ENCODE results near the gene PPM1F.
"Not testable (repeated sequence)": the region's sequence is repeated elsewhere in the genome, so short reads cannot be mapped to it uniquely, and the experiment has no call there.

Gene PPM1F

DNA sequence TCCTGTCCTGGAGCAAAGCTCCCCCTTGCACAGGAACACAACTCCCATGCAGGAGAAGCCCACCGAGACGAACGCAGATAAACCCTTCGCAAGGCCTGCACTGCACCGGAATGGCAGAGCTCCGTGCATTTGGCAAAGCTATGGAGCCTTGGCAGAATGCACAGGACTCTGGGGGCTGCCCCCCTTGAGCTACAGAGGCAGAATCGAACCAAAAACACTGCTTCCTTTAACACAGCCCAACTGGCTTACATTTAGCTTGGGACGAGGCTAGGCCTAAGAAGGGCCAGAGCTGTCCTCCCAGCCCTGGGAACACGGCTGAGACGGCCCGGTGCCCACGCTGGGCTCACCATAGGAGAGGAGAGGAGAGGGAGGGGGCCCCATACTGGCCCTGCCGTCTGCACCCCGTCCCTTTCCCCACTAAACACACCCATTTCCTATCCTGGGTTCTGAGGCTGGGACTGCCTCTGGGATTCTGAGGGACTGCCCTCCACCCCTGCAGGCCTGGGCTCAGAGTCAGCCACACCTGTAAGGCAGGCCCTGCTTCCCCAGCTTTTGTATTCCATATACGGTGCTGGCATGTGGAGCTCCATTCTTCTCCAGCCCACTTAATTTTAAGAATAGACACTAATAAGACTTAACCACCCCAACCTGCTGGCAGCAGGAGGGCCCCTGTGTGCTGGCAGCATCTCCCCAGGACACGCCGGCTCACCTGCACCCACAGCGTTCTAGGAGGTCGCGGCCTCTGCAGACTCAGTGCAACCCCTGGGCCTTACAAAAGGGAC, 32.9 kb downstream of the PPM1F start:
- DNase-seq (ENCODE audit: low read depth) = no peak

DNA sequence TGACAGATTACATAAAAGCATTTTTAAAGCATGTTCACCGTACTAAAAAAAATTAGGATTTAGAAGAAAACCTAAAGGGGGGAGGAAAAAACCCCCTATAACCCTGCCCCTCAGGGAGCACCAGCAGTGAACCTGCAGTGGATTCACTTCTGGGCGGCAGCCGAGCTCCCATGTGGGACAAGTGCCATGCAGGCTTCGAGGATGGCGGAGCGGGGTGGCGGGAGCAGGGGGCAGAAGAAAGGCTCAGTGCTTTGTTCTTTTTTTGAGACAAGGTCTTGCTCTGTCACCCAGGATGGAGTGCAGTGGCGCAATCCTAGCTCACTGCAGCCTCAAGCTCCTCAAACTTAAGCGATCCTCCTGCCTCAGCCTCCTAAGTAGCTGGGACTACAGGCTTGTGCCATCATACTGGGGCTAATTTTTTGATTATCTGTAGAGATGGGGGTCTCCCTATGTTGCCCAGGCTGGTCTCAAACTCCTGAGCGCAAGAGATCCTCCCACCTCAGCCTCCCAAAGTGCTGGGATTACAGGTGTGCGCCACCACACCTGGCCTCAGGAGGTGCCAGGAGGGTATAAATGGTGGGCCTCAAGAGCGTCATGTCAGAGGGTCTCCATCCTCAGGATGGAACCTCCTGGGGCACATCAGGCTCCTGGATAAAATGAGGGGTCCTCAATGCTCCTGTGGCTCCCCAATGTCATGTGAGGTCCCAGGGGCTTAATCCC, 34.0 kb downstream of the PPM1F start:
- no peak for DNase-seq (ENCODE audit: low read depth)

DNA sequence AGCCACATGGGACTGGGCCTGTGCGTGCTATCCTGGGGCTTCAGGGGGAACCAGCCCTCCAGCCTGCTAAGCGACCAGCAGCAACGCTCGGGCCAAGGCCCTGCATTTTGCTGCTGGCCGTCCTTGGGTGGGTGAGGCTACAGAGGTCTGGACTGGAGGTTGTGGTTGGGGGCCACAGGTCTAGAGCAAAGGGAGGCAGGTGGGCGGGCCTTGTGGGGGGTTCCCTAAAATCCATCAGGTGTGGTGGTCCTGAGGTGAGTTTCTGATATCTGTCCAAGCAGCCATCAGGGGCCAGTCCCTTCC, 34.7 kb downstream of the PPM1F start:
- DNase-seq (ENCODE audit: low read depth) = no peak

DNA sequence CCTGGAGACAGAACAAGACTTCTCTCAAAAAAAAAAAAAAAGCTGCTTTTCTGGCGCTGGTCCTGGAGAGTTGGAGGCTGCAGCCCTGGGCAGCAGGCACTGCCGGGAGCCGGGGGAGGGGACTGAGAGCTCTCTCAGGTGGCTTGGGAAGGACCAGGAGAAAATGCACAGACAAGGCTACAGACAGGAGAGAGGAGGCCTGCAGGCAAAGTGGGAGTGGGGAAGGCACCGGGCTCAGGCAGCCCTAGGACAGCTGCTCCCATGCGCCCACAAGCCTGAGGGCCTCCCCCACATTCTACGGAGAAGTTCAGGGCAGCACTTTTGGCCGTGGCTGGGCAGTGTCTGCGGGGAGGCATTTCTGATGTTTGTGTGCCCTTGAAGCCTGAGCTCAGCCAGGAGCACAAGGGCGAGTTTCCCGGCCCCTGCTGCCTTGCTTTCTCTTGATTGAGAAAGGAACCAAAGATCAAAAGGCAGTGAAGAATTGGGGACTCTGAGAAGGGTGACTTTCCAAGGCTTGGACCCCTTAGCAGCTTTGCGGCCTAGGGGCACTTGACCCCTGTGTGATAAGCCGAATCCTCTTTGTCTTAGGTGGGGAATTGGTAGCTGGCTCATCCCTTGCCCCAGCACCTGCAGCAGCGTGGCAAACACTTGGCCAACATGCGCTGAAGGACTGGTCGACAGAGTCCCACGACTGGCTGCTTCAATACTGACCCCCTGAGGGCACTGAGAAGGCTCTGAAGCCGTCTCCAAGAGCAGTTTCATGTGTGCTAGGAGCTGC, 35.3 kb downstream of the PPM1F start:
- DNase-seq (ENCODE audit: low read depth) = no peak

DNA sequence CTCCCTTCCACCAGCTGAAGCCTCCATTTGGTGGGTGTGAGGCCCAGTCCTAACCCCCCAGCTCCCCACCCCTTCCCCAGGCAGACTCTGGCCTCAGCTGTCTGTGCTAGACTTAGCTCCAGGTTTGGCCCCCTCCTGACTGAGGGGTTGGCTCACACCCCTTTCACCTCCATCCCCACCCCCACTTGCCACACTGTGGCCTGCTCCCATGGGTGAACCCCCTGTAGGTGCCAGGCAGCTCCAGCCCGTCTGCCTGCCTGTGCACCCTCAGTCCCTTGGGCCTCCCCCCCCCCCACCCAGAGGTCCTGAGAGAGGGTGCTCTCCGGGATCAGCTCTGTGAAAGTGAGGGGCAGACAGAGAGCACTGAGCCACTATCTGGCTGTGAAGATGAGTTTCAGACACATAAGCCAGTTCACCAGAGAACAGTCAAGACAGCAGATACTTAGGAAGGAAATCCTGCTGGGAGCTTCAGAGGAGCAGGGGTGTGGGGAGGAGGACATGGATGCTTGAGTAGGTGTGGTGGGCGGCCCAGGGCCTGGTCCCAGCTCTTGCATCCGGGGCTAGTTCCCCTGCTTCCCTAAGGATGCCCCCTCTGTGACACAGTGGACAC, 36.2 kb downstream of the PPM1F start:
- DNase-seq (ENCODE audit: low read depth) = no peak

DNA sequence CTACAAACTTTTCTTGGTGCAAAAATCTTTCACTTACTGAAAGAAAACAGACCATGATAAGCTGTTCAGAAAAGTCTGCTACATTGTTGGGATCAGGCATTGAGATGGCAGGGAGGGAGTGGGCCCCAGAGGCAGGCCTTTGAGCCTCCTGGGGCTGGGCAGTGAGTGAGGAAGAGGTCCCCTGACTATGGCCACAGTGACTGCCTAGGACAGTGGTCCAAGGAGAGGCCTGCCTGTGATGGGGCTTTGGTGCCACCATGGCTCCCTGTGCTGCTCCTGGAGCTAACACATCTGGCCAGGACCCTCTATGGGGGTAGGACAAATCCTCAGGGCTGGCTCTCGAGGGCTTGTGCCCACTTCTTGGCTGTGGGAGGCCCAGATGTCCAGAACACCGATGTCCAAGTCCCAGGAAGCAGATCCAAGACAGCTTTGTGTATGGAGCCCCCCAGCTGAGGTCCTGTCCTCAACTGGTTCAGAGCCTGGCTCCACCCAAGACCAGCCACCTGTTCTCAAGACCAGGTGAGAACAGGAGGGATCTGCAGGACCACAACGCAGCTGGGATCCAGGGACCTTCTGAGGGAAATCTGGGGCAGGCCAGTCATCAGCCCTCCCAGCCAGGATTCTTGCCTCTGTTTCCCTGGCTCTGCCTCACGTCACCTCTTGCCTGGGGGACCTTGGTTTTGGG, 36.9 kb downstream of the PPM1F start:
- DNase-seq (ENCODE audit: low read depth) = no peak

DNA sequence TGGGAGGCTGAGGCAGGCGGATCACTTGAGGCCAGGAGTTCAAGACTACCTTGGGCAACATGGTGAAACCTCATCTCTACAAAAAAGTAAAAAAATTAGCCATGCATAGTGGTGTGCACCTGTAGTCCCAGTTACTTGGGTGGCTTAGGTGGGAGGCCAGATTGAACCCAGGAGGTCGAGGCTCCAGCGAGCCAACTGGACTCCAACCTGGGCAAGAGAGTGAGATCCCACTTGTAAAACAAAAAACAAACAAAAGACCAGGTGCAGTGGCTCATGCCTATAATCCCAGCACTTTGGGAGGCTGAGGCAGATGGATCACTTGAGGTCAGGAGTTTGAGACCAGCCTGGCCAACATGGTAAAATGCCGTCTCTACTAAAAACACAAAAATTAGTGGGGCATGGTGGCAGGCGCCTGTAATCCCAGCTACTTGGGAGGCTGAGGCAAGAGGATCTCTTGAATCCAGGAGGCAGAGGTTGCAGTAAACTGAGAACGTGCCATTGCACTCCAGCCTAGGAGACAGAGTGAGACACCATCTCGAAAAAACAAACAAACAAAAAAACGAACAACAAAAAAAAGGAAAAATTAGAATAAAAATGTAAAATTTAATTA, 38.5 kb downstream of the PPM1F start:
- DNase-seq (ENCODE audit: low read depth) = not testable (repeated sequence)

DNA sequence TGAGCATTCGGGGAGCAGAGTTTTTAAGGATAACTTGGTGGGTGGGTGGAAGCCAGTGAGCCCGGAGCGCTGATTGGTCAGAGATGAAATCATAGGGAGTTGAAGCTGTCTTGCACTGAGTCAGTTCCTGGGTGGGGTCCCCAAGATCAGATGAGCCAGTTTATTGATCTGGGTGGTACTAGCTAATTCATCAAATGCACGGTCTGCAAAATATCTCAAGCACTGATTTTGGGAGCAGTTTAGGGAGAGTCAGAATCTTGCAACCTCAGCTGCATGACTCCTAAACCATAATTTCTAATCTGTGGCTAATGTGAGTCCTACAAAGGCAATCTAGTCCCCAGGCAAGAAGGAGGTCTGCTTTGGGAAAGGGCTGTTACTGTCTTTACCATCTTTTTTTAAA, 42.3 kb downstream of the PPM1F start:
- DNase-seq (ENCODE audit: low read depth) = not testable (repeated sequence)

DNA sequence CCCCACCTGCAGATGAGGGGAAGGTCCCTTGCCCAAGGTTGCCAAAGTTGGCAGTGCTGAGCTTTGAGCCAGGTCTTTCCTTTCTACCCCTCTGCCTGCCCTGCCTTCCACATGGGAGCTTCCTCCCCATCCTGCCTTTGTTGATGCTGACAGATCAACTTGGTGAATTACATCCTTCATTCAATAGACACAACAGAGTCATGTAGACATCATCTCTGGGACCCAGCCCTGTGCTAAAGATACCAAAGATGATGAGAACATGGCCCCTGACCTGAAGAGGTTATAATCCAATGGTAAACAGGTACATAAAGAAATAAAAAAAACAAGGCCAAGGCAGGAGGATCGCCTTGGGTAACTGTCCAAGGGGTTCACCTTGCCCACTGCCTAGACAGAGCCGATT, 42.8 kb downstream of the PPM1F start:
- no peak for DNase-seq (ENCODE audit: low read depth)

DNA sequence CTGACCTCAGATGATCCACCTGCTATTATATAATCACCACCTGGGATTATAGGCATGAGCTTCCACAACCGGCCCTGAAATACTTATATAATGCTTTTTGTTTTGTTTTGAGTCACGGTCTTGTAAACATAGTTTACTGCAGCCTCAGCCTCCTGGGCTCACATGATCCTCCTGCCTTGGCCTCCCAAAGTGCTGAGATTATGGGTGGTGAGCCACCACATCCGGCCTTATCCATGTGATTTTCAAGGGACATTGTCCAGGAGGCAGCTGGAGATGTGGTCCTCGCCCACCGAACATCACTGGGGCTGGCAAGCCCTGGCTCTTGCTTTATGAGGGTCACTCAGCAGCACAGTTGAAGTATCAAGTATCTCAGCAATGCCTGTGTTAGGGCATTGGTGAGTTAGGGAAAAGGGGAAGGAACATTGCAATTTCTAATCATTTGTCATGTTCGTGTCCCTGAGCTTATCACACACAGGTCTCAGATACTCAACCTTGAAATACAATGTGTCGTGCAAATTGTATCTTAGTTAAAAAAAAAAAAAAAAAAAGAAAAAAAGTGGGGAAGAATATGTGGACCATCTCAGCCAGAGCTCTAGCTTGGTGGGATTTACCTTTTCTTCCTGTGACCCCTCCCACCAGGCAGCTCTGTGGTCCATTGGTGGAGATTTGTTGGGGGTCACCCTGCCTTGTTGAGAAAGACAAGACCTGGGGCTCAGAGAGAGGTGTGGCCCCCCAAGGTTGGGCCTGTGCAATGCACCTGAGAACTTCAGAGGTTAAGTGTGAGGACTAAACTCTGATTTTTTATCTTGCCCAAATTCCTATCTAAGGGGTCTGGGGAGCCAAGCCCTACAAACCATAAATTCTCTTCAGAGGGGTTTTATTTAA, 44.8 kb downstream of the PPM1F start:
- no peak for DNase-seq (ENCODE audit: low read depth)

DNA sequence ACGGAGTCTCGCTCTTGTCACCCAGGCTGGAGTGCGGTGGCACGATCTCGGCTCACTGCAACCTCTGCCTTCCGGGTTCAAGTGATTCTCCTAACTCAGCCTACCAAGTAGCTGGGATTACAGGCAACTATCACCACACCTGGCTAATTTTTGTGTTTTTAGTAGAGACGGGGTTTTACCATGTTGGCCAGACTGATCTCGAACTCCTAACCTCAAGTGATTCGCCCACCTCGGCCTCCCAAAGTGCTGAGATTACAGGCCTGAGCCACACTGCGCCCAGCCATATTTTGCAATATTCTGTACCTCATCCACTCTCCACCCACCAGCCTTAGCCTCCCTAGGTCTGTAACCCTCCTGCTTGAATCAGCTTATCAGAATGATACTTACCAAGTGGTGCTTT, 47.4 kb downstream of the PPM1F start:
- not testable (repeated sequence) for DNase-seq (ENCODE audit: low read depth)

DNA sequence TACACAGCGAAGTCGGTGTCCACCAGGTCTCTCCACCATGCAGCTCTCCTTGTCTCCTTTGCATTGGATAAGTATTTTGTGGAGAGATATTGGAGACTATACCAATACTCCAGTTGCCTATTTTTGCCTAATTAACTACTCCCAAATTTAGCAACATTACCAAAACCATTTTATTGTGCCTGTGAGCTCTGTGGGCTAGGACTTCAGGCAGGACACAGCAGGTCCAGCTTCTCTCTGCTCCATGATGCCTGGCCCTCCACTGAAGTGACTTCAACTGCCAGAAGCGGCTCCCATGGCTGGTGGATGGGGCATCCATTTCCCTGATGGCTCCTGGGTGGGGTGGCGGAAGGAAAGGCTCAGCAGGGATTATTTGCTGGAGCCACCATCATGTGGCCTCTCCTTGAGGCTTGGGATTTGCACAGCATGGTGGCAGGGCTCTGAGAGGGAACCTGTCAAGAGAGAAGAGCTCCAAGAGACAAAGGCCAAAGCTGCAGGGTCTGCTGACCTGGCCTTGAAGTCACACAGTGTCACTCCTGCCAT, 48.3 kb downstream of the PPM1F start:
- DNase-seq (ENCODE audit: low read depth) = no peak

DNA sequence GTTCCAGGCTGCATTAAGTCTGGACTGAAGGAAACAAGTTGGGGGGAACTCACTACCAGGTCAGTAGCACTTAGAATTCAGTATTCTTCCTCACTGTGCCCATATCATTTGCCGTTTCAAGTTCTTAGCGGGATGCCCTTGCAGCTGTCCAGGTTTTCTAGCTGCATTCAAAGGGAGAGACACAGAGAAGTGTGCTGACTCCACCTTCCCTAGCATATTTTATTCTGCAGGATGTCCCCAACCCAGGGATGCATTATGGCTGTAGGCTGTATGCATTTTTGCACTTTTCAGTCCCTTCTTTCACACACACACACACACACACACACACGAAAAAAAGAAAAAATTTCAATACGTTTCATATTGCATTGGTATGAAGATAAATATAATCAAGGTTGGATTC, 49.4 kb downstream of the PPM1F start:
- DNase-seq (ENCODE audit: low read depth) = no peak

DNA sequence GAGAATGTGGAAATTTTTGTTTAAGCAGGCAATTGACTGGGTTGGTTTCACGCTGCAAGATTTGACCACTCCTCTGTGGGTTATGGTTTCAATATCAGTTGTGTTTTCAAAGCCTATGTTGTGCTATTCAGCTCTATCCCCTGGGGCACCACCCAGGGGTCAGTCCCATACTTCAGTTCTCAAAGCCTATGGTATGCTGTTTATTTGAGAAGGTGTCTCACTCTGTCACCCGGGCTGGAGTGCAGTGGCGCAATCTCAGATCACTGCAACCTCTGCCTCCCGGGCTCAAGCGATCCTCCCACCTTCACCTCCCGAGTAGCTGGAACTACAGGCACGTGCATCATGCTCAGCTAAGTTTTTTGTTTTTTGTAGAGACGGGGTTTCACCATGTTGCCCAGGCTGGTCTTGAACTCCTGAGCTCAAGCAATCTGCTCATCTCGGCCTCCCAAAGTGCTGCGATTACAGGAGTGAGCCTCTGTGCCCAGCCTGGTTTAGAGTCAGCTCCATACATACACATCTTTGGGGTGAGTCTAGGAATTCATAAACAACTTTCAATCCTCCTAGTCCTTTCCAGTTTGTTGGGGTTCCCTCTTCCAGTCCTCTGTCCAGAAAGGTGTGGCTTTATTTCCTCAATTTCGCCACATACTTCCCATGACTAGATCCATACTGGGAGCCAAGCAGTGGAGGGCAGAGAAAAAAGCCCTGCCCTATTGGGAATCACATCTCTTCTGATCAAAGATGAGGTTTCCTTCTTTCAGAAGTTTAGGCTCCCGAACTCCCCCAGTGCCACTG, 50.2 kb downstream of the PPM1F start:
- no peak for DNase-seq (ENCODE audit: low read depth)

DNA sequence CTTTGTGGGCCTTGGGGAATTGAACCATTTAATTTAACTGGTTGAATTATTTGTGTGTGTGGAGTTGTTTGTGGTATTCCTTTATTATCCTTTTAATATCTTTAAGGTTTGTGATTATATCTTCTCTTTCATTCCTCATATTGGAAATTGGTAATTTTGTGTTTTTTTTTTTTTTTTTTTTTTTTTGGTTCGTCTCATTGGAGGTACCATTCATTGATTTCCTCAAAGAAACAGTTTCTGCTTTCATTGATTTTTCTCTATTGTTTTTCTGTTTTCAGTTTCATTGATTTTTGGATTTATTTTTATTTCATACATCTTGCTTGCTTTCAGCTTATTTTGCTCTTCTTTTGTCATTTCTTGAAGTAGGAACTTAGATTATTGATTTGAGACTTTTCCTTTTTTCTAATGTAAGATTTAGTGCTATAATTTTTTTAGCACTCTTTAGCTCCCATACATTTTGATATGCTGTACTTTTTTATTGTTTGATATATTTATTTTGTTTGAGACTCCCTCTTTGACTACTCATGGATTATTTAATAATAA, 54.2 kb downstream of the PPM1F start:
- DNase-seq (ENCODE audit: low read depth) = no peak

DNA sequence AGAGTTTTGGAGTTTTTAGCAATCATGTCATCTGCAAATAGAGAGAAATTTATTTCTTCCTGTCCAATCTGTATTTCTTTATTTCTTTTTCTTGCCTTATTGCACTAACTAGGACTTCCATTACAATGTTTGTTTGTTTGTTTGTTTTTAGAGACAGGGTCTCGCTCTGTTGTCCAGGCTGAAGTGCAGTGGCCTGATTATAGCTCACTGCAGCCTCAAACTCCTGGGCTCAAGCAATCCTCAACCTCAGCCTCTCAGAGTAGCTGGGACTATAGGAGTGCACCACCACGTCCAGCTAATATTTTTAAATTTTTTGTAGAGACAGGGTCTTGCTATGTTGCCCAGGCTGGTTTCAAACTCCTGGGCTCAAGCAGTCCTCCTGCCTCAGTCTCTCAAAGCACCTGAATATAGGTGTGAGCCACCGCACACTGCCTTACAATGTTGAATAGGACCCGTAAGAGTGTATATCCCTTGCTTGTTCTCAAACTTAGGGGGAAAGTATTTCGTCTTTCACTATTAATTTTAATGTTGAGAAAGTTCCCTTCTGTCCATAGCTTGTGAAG, 55.6 kb downstream of the PPM1F start:
- no peak for DNase-seq (ENCODE audit: low read depth)

DNA sequence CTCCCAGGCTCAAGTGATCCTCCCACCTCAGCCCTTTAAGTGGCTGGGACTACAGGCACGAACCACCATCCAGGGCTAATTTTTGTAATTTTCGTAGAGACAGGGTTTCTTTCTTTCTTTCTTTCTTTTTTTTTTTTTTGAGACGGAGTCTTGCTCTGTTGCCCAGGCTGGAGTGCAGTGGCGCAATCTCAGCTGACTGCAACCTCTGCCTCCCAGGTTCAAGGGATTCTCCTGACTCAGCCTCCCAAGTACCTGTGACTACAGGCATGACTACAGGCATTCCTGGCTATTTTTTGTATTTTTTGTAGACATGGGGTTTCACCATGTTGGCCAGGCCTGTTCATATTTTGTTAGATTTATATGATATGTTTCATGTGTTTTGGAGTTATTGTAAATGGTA, 56.4 kb downstream of the PPM1F start:
- DNase-seq (ENCODE audit: low read depth) = not testable (repeated sequence)

DNA sequence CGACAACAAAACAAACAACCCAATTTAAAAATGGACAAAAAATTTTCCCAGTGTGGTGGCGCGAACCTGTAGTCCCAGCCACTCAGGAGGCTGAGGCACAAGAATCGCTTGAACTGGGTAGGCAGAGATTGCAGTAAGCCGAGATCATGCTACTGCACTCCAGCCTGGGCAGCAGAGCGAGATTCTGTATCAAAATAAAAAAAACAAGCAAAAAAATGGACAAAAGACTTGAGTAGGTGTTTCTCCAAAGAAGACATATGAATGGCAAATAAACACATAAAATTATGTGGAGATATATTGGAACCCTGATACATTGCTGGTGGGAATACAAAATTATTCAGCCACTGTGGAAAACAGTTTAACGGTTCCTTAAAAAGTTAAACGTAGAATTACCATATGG, 57.8 kb downstream of the PPM1F start:
- no peak for DNase-seq (ENCODE audit: low read depth)

All from activated T-cell treated with anti-CD3 and anti-CD28 coated beads for 1 hour (primary cell).